ENCODE data around the gene TCEA2.
A peak's percentile ranks its signal among the peaks of the same experiment; 100 is the strongest.

Gene TCEA2

DNA sequence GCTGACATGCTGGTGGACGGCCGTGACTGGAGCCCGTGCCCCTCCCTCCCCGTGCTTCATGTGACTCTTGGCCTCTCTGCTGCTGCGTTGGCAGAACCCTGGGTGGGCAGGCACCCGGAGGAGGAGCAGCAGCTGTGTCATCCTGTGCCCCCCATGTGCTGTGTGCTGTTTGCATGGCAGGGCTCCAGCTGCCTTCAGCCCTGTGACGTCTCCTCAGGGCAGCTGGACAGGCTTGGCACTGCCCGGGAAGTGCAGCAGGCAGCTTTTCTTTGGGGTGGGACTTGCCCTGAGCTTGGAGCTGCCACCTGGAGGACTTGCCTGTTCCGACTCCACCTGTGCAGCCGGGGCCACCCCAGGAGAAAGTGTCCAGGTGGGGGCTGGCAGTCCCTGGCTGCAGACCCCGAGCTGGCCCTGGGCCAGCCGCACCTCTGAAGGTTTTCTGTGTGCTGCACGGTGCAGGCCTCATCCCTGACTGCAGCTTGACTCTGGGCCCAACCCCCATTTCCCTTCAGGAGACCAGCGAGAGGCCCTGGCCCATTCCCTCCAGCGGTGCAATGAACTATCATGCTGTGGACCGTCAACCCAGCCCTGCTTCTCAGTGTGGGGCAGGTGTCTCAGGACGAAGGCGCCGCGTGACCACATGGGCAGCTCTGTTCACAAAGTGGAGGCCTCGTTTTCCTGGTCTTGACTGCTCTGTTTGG lies 36.2 kb downstream of the TCEA2 start:
- no peak for DNase-seq

DNA sequence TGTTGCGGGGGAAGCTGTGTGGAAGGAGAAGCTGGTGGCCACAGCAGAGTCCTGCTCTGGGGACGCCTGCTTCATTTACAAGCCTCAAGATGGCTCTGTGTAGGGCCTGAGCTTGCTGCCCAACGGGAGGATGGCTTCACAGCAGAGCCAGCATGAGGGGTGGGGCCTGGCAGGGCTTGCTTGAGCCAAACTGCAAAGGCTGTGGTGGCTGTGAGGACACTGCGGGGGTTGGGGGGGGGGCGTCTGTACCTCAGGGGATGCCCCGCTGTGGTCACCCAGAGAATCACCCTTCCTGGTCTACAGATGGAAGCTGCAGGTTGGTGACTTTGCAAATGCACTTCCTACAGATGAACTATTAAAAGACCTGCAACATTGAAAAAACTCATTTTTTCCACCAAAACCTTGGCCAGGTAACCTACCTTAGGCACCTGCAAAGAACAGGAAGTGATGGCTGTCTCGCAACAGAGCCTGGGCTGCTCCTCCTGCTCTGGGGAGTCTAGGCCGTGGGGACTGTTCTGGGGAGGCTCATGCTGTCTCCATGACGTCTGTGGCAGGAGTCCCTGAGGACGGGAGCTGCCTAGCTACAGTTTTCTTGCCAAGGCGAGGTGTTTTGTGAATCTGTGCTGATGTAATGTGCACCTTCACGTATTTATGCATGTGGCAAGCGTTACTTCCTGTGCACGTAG lies 37.0 kb downstream of the TCEA2 start:
- no peak for DNase-seq

- no peak for DNase-seq
These were observed 37.5 kb downstream of the TCEA2 start for GRCh38 chr20:64100566-64100888.

DNA sequence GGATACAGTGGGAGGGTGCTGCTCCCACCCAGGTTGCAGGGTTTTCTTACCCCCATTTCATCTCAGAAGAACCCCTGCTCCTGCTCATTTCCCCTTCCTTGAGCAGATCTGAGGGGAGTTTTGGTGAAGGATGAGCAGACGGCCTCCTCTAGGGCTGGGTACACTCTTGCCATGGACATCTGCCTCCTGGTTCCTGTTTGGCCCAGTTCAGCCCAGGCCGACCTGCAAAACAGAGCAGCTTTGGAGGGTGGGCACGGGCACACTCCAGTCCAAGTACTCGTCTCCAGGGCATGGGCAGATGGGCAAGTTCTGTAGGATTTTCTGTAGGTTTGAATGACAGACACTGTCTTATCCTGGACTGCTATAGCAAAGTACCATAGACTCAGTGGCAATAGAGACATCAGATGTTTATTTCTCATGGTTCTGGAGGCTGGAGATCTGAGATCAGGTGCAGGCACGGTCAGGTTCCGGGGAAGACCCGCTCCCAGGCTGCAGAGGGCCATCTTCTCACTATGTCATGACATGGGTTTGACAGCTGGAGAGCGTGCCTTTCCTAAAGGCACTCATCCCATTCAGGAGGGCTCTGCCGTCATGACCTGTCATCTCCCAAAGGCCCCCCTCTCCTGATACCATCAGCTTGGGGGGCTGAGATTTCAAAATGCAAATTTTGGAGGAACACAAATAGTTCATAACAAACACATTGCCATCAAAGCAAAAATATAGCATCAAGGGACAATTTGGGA lies 38.1 kb downstream of the TCEA2 start:
- no peak for DNase-seq

DNA sequence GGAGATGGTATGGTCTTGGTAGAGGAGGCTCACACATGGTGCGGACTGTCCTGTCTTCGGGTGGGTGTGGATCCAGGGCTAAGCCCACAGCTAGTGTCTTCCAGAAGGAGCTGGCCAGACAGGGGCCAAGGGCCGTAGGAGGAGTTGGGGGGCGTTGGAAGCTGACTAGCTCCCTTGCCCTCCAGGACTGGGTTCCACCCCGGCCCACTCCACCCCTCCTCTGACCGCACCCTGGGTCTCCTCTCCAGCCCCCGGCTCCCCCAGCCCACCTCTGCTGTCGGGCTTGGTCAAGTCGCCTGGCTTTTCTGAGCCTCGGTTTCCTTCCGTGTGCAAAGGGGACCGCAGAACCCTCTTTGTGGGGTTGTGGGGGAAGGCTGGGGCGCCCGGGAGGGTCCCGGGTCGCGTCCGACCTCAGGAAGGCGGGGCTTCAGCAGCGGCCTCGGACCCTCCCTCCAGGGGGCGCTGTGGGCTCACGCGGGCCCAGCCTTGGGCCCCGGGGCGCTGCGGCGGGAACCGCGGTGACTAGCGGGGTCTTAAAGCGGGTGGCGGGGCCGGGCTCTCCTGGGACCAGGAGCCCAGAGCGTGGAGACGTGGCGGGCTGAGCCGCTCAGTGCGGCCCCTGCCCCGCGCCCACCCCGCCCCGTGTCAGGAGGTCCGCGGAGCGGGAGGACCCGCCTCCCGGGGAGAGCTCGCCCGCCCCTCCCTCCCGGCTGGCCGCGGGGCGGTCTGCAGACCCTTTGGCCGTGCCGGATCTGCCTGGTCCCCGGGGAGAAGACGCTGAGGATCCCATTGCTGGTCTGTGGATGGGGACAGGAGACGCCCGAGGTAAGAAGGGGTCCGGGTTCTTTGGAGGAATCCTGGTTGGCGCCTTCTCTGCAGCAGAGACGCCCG lies 39.0 kb downstream of the TCEA2 start:
- DNase-seq, result peak; percentile 79

- no peak for DNase-seq
These were observed 39.8 kb downstream of the TCEA2 start for GRCh38 chr20:64102647-64103354.

DNA sequence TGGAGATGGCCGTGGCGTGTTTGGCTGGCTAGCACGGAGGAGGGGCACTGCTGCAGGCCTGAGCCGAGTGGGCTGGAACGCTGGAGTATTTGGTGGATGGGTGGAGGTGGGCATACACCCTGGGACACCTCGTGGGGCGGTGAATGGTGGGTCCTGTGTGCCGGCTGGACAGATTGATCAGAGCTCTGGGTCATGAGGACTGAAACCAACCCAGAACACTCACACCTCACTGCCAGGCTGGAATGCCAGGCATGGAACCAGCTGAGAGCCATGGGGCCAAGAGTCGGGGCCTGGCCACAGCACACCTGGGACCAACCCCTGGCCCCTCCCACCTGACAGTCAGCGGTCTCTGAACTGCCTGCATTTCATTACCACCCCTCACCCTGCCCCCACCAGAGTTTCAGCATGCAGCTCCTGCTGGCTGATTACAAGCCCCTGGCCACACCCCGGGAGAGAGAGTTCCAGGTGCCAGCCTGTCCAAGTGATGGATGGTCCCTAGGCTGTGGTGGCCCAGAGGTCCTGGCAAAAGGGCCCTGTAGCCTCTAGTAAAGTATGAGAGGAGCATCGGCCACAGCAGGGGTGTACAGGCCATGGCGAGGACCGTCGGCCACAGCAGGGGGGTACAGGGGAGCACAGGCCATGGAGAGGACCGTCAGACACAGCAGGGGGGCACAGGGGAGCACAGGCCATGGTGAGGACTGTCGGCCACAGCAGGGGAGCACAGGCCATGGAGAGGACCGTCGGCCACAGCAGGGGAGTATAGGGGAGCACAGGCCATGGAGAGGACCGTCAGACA lies 41.1 kb downstream of the TCEA2 start:
- peak; percentile 16 for DNase-seq

GRCh38 chr20:64104667-64105451 lies 41.9 kb downstream of the TCEA2 start:
- peak; percentile 15 for DNase-seq

DNA sequence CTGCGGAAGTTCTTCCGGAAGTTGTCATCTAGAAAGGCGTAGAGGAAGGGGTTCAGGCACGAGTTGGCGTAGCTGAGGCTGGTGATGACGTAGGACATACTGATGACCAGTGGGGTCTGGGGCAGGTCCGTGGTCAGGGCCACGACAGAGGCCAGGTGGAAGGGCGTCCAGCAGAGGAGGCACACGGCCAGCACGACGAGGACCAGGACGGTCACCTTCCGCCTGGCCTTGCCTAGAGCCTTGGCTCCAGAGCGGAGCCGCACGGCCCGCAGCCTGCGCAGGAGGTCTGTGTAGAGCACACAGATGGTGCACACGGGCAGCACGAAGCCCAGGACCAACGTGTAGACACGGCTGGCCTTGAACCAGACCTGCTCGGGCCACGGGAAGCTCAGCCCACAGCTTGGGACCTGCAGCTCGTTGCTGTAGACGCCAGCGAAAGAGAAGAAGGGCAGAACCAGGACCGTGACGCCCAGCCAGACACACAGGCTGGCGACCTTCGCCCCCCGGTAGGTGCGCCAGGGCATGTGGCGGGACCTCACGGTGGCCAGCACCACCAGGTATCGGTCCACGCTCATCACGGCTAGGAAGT lies 42.9 kb downstream of the TCEA2 start:
- peak; percentile 11 for DNase-seq

- peak; percentile 10 for DNase-seq
These were observed 43.5 kb downstream of the TCEA2 start for GRCh38 chr20:64106435-64106961.

DNA sequence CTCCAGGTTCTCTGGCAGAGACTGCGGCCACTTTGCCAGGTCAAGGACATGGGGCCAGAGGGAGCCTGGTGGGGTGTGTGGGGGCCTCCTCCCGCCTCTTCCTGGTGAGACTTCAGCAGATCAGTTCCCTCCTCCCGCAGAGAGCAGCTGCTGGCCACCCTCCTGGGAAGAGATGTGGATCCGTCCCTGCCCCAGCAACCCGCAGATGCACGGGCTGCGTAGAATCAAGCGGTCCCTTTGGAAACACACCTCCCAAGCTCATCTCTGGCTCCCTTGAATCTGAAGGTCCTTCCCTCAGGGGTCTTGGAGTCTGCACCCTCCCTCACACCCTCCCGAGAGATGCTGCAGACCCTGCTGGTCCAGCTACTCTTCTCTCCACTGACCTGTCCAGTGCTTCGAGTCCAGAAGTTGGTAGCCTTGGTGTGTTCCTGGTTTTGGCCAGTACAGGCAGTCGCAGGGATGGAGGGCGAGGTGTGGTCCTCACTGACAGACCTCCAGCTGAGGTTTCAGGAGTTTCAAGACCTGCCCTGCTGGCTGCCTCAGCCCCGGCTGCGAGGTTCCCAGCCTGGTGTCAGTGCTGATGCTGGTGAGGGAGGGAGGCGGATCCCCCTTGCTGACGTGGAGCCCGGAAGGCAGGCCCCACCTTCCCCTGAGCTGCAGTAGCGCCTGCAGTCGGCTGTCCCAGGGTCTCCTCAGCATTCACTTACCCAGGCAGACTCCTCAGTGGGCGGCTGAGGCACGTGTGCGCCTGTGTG lies 44.2 kb downstream of the TCEA2 start, which contains the start of gene NPBWR2:
NPBWR2 (minus strand) TSS at position 585 of the 755 bp plus-strand sequence. CDS start 734 bp downstream, outside the sequence.
- peak; percentile 40 for DNase-seq

DNA sequence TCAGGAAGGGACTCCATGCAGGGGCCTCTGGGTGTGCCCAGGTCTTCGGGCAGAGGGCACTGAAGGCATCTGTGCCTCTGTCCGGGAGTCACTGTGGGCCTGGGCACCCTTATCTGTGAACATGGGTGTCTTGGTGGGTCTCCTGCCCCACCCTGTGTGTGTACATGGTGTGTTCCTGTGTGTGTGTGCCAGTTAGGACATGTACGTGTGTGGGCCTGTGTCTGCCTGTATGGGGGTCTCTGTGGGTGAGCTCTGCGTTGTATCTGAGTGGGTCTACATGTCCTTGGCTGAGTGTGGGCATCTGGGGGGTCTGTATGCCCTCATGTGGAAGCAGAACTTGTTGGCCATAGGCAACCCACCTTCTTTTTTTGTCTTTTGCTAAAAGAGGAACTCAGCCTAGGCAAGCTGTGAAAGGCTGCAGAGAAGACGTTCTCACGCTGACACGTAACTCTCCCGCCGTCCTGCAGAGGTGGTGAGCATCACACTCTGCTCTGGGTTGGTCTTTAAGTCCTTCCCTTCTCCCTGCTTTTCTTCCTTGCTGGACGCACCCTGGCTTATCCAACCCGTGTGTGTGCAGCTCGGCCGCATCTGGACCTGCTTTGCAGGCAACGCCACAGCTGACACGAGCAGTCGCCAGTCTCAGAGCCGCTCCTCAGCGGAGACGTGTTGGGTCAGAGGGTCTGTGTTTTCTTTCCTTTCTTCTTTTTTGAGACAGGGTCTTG lies 44.9 kb downstream of the TCEA2 start:
- DNase-seq, result peak; percentile 12

DNA sequence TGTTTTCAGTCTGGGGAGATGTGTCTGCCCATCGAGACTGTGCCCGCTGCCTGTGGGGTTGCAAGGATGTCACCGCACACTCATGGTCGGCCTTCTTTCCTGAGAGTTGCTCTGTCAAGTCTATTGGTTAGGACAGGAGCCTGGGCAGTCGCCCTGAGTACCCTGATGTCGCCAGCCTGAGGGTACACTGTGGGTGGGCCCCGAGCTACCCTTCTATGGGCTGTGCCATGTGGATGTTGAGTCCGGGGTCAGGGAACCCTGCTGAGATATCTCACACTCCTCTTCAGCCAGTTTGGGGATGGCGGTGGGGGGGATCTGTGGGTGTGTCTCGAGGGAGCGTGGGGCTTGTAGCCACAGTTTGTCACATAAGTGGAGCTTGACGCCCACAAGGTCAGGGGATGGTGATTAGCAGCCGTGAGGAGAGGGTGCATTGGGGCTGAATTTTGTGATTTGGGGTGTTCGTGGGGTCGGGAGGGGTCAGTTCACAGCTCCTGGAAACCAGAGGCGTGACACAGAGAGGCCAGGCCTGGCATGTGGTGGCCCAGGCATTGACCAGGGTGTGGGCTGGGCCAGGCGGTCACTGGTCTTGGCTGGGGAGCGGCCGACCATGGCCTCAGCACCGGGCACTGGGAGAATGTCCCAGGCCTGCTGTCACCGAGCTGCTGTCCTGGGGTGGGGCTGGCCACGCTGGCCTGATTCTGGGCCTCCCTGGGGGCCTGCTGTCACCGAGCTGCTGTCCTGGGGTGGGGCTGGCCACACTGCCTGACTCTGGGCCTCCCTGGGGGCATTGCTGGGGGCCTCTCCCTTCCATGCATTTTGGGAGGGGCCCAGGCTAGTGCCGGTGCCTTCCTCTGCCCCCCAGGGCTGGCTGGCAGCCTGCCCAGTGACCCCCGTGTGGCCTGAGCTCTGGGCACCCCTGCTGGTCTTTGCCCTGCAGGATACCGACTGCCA lies 46.0 kb downstream of the TCEA2 start:
- peak; percentile 10 for DNase-seq

GRCh38 chr20:64109831-64110391 lies 46.9 kb downstream of the TCEA2 start:
- DNase-seq, result peak; percentile 14

GRCh38 chr20:64110411-64111068 lies 47.5 kb downstream of the TCEA2 start:
- no peak for DNase-seq
